Measurements from ENCODE around the gene HYKK. TPM values are rescaled to one million over a fixed set of nuclear protein-coding genes. Genes with fewer than 3 reads are reported as not detected.

Gene HYKK
- total and polyA plus RNA-seq, 2 donors (not counting 3 experiments of a cell fraction or from before 2014, with no cell fraction given): 1.0 to 2.1 TPM

DNA sequence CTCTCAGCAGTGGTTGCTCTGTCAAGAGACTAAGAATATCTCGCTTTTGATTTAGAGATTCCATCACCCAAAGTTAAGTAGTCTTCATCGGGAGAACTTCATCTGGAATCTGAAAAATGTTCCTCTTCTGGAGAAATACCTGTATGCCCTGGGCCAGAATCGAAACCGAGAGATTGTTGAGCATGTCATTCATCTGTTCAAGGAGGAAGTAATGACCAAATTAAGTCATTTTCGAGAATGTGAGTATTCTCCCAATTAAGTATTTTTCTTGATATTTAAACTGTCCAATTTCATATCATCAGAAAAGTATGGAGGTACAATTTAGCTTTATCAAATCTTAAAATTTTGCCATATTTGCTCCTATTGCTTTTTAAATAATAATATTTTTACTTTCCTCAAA, 19.9 kb downstream of the HYKK start:
- no peaks in the 10 kb centered on the region for H3K79me2 ChIP-seq (ENCODE audit: control insufficient read depth, insufficient read depth, low read length)
- dilution Hi-C loops (cut with MboI; ENCODE audit: extremely low pct_ligation_motif_present, low sequenced_read_pairs): no loop called here
- intact Hi-C loops (cut with micrococcal nuclease): no loop called here
- ChIA-PET CTCF (no interaction called here), POLR2A (no interaction called here)
- no peak overlapping the region for H3K4me3 ChIP-seq (replicated peaks in 1 of 3; ENCODE audit: insufficient read depth in 1 of 3, low read depth in 1 of 3, low read length in 3 of 3)
- H3K4me1 ChIP-seq (ENCODE audit: control insufficient read depth, extremely low read depth, insufficient read depth, low read length): no peaks in the 10 kb centered on the region
- H3K27me3 ChIP-seq (ENCODE audit: control insufficient read depth in 2 of 2, insufficient read depth in 2 of 2, low read length in 2 of 2): peaks cover 0 to 3% of the 10 kb centered on the region in 2 experiments
- no peaks in the 10 kb centered on the region for H4K20me1 ChIP-seq (replicated peaks; ENCODE audit: control insufficient read depth, extremely low read depth, insufficient read depth, low read length)
- no peaks in the 10 kb centered on the region for H3K9me3 ChIP-seq (replicated peaks; ENCODE audit: control insufficient read depth, insufficient read depth, low read length)
- no peak overlapping the region for H3K9ac ChIP-seq (replicated peaks; ENCODE audit: extremely low read depth, insufficient read depth, low read length)
- H3K27ac ChIP-seq (ENCODE audit: insufficient read depth, low read depth, low read length): no peak overlapping the region
- TF ChIP-seq, protein P1, sequence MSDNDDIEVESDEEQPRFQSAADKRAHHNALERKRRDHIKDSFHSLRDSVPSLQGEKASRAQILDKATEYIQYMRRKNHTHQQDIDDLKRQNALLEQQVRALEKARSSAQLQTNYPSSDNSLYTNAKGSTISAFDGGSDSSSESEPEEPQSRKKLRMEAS (IDR thresholded peaks at IDR 0.05; ENCODE audit: insufficient read depth, insufficient read length): no peak
- TF ChIP-seq MYC (IDR thresholded peaks at IDR 0.05; ENCODE audit: low read depth, low read length) (no peak), EZH2 (IDR thresholded peaks at IDR 0.05; ENCODE audit: borderline replicate concordance, low read depth, low read length, severe bottlenecking) (no peak), POLR2A (IDR thresholded peaks at IDR 0.05; ENCODE audit: low read depth, low read length) (no peak), POLR2AphosphoS5 (IDR thresholded peaks at IDR 0.05; ENCODE audit: insufficient read depth, low read depth, low read length) (no peak), FOS (IDR thresholded peaks at IDR 0.05; ENCODE audit: borderline replicate concordance, insufficient read depth, low read length) (no peak), GATA2 (IDR thresholded peaks at IDR 0.05; ENCODE audit: insufficient read depth, insufficient read length, low read depth, low read length) (no peak), JUN (IDR thresholded peaks at IDR 0.05; ENCODE audit: borderline replicate concordance, insufficient read depth, insufficient read length, low read depth) (no peak)
- TF ChIP-seq, protein P2, sequence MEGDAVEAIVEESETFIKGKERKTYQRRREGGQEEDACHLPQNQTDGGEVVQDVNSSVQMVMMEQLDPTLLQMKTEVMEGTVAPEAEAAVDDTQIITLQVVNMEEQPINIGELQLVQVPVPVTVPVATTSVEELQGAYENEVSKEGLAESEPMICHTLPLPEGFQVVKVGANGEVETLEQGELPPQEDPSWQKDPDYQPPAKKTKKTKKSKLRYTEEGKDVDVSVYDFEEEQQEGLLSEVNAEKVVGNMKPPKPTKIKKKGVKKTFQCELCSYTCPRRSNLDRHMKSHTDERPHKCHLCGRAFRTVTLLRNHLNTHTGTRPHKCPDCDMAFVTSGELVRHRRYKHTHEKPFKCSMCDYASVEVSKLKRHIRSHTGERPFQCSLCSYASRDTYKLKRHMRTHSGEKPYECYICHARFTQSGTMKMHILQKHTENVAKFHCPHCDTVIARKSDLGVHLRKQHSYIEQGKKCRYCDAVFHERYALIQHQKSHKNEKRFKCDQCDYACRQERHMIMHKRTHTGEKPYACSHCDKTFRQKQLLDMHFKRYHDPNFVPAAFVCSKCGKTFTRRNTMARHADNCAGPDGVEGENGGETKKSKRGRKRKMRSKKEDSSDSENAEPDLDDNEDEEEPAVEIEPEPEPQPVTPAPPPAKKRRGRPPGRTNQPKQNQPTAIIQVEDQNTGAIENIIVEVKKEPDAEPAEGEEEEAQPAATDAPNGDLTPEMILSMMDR (IDR thresholded peaks at IDR 0.05; ENCODE audit: extremely low read depth in 1 of 2, insufficient read depth in 1 of 2, low read depth in 1 of 2, low read length in 2 of 2): no peak
- no peak for DNase-seq (ENCODE audit: low read depth, low spot score)
- FAIRE-seq: no peak
- no peaks in the 10 kb centered on the region for H3K36me3 ChIP-seq (ENCODE audit: control insufficient read depth in 2 of 2, extremely low read depth in 1 of 2, insufficient read depth in 2 of 2, low read length in 2 of 2)
- no peaks in the 10 kb centered on the region for H3K9me1 ChIP-seq (replicated peaks; ENCODE audit: control insufficient read depth, extremely low read depth, insufficient read depth, low read length)
- no peak overlapping the region for H2AFZ ChIP-seq (ENCODE audit: low read depth, low read length)
- H3K4me2 ChIP-seq (ENCODE audit: insufficient read depth, low read length): no peak overlapping the region
- no TSS peak for BruUV-seq (replicated peaks)
